Measurements from ENCODE around the gene ZNF207.

GRCh38 chr17:32429598-32429997, 79.6 kb downstream of the ZNF207 start:
- TF ChIP-seq CTCF (IDR thresholded peaks at IDR 0.05) (no peak), SIN3A (IDR thresholded peaks at IDR 0.05; ENCODE audit: borderline replicate concordance, insufficient read depth, low read depth, low read length) (no peak), POLR2AphosphoS5 (IDR thresholded peaks at IDR 0.05; ENCODE audit: low read depth, low read length) (no peak), REST (IDR thresholded peaks at IDR 0.05; ENCODE audit: insufficient read depth in 1 of 2, low read depth in 2 of 2, low read length in 1 of 2) (no peak)

All from Panc1 (cell line).